Measurements from ENCODE around the gene TXNRD3.

Gene TXNRD3

DNA sequence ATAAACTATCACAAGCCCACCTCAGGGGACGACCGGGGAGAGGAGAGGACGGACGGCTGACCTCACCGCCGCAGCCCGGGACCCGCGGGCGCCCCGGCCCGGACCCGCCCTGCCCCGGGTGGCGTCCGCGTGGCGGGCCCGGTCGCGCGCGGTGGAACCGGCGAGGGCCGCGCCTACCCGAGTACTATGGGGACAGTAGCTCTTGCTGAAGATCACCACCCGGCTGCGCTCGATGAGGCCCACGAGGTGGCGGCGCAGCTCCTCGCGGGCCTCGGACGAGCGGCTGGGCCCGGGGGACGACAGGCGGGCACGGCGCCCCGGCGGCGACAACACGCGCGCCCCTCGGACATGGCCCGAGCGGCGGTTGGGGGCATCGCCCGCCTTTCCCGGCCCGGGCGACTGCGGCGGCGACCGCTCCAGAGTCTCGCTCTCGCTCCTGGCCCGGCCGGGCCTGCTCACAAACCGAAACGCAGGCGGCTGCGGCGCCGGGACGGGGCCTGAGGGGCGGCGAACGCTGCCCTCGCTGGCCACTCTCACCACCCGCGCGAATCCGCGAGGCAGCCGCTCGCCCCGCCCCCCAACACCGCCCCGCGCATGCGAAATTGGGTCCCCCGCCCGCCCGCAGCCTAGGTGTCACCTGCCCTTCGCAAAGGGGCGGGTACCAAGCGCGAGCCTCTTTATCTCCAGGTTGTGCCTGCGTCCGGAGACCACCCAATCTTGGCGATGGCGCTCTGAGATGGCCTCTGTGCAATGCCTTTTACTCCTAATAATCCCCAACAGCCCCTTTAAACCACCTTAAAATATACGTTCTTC is at the start of gene TXNRD3:
Gene TXNRD3 (minus strand): TSS at position 554 of the 813 bp plus-strand sequence.
- peak; percentile 75 for DNase-seq (ENCODE audit: low read depth, low spot score)

DNA sequence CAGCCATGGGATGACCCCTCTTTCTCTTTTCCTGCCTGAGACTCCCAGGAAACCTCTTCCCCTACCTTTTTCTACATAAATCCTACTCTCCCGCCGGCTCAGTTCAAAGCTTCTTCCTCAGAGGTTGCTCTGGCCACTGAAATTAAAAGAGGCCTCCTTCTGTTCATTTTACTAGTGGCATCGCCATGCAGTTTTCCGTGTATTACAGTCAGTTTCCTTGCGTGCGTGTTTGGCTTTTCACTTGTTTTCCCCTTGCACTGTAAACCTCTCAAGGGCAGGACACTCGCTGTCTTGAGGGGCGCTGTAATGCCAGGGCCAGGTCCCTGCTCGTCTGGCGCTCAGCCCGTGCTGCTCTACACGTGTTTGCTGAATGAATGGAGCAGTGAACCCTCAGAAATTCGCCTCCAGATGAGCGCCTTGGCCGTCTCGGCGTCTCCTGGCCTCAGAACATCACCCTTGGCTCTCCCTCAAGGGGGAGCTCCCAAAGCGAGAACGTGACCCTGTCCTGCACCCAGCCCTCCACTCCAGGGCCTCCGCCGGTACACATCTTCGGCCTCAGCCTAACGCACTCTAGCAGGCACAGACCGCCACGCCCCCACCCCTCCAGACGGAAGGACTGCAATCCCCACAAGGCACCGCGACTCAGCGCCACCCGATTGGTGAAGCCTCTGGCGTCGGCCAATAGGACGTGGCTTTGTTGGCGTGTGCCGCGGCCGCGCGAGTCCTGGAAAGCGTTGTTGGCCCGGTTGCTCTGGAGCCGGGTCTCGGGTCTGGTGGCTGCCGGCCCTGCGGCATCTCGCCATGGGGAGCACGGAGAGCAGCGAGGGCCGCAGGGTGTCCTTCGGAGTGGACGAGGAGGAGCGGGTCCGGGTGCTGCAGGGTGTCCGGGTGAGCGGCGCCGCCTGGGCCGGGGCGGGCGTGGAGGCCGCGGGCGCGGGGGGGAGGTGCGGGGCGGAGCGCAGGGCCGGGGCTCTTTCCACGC is 48.9 kb upstream of the TXNRD3 start, which contains the start of gene CHCHD6:
Gene CHCHD6 (plus strand): TSS at position 729 of the 982 bp plus-strand sequence. CDS start 73 bp downstream, at position 802.
- DNase-seq (ENCODE audit: low read depth, low spot score) = peak; percentile 95

DNA sequence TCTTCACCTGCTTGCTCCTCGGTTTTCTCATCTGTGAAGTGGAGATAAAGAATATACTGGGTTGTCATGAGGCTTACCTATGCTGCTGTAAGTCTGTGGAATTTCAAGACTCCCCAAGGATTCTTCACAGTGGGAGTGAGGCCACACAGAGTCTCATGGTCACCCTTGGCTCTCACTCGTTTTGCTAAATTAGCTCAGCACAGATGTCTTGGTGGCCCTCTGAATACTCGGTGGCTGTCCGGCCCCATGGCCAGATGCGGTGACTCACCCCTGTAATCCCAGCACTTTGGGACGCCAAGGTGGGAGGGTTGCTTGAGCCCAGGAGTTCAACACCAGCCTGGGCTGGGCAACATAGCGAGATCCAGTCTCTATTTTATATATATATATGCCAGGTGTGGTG is 44.1 kb upstream of the TXNRD3 start:
- DNase-seq (ENCODE audit: low read depth, low spot score) = no peak

DNA sequence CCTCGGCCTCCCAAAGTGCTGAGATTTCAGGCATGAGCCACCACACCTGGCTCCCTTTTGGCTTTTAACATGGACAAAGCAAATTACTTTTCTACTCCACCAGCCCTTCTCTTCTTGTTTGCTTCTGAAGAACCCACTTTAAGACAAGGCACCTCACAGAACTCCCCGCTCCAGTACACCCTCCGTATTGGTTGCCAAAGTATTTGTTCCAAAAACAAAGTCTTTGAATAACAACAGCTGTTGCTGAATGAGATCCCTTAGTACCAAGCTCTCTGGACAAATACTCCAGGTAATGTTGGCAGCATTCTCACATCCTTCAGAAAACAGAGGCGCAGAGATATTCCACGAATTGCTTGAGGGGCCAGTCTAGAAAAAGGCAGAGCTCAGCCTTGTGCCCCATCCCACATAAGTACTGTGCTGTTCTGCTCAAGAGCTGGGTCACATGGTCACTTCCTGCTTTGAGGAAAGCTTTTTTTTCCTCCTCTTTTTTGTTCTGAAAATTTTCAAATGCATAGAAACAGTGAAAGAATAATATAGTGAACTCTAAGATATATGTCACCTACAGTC is 41.9 kb upstream of the TXNRD3 start:
- DNase-seq (ENCODE audit: low read depth, low spot score) = no peak

DNA sequence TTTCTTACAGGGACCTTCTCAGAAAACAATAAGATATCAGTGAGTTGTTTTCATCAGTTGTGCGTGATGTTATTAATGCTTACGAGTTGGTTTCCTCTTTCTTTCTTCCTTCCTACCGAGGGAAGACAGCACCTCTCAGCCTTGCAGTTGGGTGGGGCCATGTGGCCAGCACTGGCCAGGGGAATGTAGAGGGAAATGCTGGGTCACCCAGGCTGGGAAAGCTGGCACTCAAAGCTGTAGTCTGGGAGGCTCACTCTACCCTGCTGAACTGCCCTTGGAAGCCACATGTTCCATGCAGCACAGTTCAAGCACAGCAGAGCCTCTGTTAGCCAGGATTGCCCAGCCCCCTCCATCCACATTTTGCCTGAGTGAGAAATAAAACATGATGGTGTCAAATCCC is 39.0 kb upstream of the TXNRD3 start:
- no peak for DNase-seq (ENCODE audit: low read depth, low spot score)

DNA sequence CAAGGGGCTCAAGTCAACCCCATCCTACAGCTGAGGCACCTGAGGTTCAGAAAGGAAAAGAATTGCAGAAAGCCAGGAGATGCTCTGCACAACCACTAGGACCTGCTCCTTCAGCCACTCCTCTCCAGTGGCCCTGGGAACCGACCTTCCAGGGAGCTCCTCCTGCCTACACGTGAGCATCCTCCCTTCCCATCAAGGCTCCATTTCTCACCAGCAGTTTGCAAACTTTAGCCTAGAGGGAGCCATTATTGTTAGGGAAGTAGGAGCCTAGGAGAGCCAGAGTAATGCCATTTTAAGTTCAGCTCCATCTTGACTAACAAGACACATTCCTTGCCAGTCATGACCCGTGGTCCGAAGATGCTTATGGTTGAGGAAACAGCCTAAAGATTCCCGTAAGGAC is 37.9 kb upstream of the TXNRD3 start:
- DNase-seq (ENCODE audit: low read depth, low spot score) = no peak

DNA sequence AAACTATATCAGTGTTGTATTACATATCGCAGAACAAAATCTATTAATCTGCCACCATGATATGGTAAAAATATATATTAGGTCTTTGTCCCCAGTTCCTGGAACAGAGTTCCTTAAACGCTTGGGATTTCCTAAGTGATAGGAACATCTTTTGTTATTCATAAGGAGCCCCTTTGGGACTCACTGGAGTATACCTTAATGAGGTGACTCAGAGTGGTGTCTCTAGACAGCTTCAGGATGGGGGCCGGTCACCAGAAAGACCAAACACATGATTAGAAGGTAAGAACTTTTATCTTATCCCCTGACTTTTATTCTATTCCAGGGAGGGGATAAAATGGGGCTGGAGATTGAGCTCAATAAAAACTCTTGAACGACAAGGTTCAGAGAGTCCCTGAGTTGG is 36.8 kb upstream of the TXNRD3 start:
- no peak for DNase-seq (ENCODE audit: low read depth, low spot score)

DNA sequence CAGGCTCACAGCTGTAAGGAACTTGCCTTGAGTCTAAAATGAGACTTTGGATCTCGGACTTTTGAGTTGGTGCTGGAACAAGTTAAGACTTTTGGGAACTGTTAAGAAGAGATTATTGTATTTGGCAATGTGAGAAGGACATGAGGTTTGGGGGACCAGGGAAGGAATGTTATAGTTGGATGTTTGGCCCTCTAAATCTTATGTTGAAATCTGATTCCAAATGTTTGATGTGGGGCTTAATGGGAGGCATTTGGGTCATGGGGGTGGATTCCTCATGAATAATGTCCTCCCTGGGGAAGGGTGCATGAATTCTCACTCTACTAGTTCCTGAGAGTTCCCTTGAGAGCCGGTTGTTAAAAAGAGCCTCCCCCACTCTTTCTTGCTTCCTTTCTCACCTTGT is 30.6 kb upstream of the TXNRD3 start:
- no peak for DNase-seq (ENCODE audit: low read depth, low spot score)

DNA sequence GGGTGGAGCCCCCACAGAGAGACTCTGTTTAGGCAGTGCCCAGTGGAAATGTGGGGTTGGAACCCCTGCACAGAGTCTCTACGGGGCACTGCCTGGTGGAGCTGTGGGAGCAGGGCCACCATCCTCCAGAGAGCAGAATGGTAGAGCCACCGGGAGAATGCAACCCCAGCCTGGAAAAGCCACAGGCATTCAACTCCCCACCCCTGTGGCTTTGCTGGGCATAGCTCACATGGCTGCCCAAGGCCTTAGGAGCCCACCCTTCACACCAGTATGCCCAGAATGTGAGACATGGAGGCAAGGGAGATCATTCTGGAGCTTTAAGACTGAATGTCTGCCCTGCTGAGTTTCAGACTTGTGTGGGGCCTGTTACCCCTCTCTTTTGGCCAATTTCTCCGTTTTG is 30.1 kb upstream of the TXNRD3 start:
- DNase-seq (ENCODE audit: low read depth, low spot score) = no peak

DNA sequence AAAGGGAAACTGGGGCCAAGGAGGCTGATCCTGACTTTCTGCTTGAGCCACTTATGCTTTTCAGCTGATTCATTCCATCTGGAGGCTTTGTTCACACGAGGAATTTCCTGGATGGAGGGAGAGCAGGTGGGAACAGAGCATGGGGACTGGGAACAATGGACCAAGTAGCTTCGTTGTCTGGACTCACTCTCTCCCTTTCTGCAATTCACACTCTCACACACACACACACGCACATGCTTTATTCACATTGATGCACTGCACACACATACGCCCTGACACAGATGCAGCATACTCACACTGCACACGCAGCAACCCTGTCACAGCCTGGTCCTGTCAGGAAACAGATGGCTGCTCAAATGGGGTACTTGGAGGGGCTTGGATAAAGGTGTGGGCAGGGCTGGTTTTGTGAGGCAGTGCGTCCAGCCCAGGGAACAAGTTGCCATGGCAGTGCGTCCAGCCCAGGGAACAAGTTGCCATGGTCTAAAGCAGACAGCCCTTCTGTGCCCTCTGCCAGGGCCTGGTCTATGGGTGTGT is 29.4 kb upstream of the TXNRD3 start:
- no peak for DNase-seq (ENCODE audit: low read depth, low spot score)

DNA sequence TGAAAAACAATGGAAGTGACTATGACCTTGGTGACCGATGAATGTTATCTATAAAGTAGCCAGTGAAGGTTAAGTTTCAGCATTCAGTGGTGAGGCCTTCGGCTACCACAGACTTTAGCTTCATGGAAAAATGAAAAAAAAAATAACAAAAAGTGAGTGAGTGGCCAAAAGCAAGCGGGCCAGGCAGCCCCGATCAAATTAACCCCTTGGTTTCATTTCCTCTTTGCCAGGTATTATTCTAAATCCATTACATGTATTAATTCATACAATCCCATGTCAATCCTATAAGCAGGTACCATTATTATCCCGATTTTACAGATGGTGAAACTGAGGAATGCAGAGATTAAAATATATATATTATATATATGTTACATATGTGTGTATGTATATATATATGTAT is 28.1 kb upstream of the TXNRD3 start:
- DNase-seq (ENCODE audit: low read depth, low spot score) = no peak

DNA sequence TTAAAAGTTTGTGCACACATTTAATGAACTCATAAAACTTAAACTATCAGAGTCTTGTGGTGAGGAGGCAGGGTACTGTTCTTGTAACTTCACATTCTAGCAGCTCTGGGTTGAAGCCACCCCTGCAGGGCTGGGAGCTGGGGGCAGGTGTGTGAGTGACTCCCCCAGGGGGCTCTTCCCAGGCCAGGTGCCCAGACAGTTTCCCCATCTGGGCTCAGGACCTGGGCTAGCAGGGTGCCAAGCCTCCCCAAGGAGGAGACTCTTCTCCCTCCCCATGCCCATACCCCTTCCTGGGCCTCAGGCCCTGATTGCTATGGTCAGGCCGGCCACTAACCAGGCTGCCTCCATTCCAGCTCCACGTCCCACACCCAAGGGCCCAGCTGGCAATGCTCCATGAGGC is 27.1 kb upstream of the TXNRD3 start:
- no peak for DNase-seq (ENCODE audit: low read depth, low spot score)

DNA sequence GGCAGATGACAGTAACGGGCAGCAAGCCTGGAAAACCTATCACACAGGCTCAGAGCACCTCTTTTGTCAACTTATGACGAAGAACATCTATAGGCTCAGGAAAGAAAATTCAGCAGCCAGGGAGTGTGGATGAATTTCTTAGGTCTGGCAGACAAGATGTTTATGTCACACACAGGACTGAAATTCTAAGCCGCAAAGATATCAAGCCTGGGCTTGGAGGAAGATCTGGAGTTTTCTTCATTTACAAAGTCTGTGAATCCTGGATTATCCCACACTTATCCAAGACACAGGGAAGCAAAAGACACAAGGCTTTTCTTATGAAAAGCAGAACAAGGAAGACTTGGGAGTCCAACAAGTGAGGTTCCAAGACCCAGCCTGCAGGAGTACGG is 25.7 kb upstream of the TXNRD3 start:
- no peak for DNase-seq (ENCODE audit: low read depth, low spot score)

DNA sequence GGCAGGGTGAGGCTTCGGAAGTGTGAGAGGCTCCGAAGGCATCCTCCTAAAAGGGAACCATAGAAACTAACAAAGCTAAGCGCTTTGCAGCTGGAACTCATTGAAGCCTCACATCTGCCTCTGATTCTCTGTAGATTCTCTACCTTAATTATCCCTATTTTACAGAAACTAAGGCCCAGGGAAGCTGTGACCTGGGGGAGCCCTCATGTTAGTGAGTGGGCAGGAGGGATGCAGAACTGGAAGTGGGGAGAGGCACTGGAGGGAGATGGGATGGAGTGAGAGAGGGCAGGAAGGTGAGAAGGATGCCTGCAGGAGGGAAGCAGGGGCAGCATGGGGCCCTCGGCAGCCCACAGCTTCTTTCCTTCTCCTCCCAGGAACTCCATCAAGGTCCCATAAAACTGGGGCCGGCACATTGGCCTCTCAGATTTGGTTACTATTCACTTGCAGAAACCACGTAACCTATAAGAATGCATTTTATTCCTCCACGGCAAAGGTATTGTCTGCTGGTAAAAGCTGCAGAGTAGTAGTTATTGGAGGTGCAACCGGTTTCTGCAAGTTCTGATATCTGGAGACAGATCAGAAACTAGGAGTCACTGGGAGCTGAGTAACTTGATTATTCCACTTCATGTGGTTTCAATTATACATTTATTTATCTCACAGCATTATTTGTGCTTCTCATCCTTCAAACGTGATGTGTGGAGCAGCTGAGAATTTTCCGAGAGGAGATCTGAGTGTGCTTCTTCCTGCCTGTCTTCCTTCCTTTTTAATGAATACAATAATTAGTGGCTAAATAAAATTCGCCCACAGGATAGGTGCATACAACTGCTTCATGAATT is 25.1 kb upstream of the TXNRD3 start:
- DNase-seq (ENCODE audit: low read depth, low spot score) = no peak

DNA sequence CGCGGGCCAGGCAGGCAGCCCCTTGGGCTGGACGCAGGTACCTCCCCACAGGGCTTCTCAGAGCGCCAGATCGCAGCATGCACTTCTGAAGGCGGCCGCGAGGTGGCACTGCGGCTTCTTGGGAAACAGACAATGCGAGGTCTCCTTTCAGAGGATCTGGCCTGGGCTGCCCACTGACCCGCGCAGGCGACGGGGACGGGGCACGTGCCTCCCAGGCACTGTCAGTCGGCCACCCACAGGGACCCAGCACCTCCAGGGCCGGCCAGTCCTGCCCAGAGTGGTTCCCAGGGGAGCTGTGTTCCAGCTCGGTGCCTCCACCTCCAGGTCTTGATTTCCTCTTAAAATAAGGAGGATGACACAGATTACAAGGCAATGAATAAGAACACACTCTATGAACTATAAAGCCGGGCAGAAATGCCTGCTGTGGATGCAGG is 24.4 kb upstream of the TXNRD3 start:
- DNase-seq (ENCODE audit: low read depth, low spot score) = peak; percentile 59

DNA sequence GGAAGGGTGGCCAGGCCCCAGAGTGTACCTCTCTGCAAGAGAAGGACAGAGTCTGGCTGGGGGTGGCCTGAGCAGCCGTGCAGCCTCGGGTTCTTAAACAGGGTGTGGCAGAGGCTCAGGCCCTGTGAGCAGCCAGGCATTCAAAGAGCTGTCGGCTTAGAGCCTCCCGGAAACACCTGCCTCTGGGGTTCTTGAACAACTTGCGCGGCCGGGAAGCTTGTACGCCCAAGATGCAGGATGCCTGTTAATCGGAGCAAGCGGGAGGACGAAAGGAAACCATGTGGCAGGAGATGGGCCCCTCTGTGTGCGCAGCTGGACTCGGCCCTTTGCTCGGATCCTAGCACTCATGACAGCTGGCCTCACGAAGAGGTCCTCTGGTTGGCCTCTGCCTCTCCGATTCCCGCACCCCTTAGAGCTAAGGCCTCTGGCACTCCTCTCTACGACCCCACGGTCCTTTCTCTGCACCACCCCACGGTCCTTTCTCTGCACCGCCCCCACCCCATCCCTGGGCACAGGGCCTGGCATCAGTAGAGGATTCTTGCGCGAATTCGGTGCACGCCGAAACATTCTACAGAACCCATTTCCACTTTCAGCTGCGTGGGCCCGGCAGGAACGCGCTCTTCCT is 23.9 kb upstream of the TXNRD3 start:
- no peak for DNase-seq (ENCODE audit: low read depth, low spot score)

DNA sequence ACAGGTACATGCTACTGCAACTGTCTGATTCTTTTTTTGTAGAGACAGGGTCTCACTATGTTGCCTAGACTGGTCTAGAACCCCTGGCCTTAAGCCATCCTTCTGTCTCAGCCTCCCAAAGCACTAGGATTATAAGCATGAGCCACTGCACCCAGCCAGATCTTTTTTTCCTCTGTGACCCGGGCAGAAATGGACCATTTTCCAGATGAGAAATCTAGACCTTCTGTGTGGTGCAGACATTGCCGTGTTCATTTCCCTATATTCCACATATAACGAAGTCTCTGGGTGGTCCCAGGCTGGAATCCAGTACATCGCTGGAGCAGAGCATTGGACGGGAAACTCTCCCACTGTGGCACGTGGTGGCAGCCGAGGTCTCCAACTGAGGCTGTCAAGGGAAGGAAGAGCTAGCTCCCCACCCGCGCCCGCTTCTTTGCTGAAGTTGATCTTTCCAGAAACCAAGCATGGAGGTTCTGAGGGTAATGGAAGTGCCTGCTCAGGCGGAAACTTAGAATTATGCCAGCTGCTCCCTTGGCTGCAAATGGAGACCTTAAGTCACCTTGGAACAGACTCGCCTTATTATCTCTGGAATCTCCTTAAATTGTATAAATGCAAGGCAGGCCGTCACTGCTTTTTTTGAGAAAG is 23.1 kb upstream of the TXNRD3 start:
- no peak for DNase-seq (ENCODE audit: low read depth, low spot score)

DNA sequence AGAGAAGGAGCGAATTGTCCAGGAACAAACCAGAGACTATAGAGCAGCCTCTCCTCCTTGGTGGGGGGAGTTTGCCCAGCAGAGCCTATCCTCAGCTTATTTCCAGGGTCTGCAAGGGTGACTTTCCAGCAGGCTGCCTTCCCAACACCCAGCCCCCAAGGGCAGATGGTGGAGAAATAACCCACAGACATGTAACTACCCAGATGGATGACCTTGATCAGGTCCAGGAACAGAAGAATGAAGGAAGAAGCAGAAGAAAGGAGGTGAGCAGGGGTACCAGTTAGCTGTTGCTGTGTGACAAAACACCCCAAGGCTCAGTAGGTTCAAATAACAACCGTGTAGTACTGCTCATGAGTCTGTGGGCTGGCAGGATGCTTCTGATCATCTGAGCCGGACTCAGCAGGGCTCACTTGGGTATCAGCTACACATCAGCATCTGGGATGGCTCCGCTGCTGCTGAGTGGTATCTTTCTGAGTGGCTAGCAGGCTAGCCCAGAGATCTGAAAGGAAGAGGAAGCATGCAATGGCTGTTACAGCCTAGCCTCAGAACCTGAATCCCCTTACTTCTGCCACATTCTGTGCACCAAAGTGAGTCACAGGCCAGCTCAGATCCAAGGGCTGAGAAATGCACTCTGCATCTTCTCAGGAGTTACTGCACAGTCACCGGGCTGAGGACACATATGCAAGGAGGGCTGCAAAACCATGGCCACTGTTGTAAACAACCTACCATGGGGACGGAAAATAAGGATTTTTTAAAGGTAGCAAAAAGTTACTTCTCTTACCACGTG is 22.2 kb upstream of the TXNRD3 start:
- no peak for DNase-seq (ENCODE audit: low read depth, low spot score)

DNA sequence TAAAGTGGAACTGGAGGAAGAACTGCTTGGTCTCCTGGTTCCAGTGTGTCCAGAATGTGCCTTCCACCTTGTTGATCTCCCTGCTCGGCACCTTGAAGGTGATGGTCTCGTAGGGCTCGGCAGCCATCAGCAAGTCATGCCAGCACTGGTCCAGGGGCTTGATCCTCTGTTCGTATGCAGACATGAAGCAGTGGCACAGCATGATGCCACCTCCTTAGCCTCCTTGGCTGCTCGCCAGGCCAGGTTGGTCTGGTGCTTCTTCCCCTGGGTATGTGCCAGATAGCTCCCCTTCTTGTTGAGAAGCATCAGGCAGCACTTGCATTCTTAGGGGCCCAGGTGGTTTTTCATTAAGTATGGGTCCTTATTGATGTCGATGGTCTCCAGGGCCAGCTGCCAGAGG is 17.8 kb upstream of the TXNRD3 start:
- DNase-seq (ENCODE audit: low read depth, low spot score) = no peak

Measured in activated naive CD8-positive, alpha-beta T cell treated with anti-CD3 and anti-CD28 coated beads, Interleukin-2, amount 50 U/mL, for 16 hours (primary cell).